Breast epithelium (tissue), 4 donors: Measurements from ENCODE around the gene MYH10. TPM values are rescaled to one million over a fixed set of nuclear protein-coding genes. Genes with fewer than 3 reads are reported as not detected.

Experiments used
- DNase-seq, 2 donors: peaks; one replicate each; pipeline ENCODE4 v3.0.0-alpha.2; 2019; ENCODE audit warnings: low spot score in 2 of 2
- H3K27ac ChIP-seq, 2 donors: fragments of 200-600 bp; sonication (generic) in 1 of 2; one replicate each; pipeline ENCODE4 v1.5.1; 2016 to 2019; ENCODE audit warnings: mild to moderate bottlenecking in 1 of 2
- H3K27me3 ChIP-seq, 2 donors: fragments of 200-600 bp; sonication (generic) in 1 of 2; one replicate each; pipeline versions ENCODE4 v1.5.1 to v1.6.0; 2017 to 2019; ENCODE audit warnings: control low read depth in 1 of 2, mild to moderate bottlenecking in 1 of 2
- H3K36me3 ChIP-seq: fragments of 200-600 bp; one replicate; pipeline ENCODE4 v1.5.1; 2019
- H3K4me1 ChIP-seq, 2 donors: fragments of 200-600 bp; sonication (generic); one replicate each; pipeline ENCODE4 v1.5.1; 2016 to 2019; ENCODE audit warnings: control low read depth in 1 of 2
- H3K4me3 ChIP-seq, 3 donors: fragments of 200-600 bp; sonication (generic); 1 replicate in 2 of 3; 2 replicates in 1 of 3; pipeline ENCODE4 v1.5.1; 2016 to 2019; ENCODE audit warnings: mild to moderate bottlenecking in 3 of 3, moderate library complexity in 2 of 3
- H3K9me3 ChIP-seq, 2 donors: fragments of 200-600 bp; sonication (generic) in 1 of 2; one replicate each; pipeline ENCODE4 v1.5.1; 2016 to 2019; ENCODE audit warnings: control low read depth in 1 of 2
- POLR2A ChIP-seq: fragments of 450-650 bp; IDR thresholded peaks from one replicate; pipeline ENCODE4 v1.6.1; 2016; ENCODE audit warnings: antibody characterized with exemption, mild to moderate bottlenecking, moderate library complexity
- POLR2AphosphoS5 ChIP-seq, 3 donors: sonication (generic); formaldehyde crosslinking; IDR thresholded peaks; one replicate each; pipeline ENCODE4 v1.6.1; 2017; ENCODE audit warnings: antibody characterized with exemption in 3 of 3
- intact Hi-C: fragments of 100-400 bp; cut with DNase I; formaldehyde crosslinking; loops from one replicate; pipeline ENCODE4 v1.15.1; 2023; ENCODE audit warnings: low total_unique reads
- total RNA-seq, 3 donors: library from RNA; depleted of rRNA; stranded (reverse); fragments of >200 nt; gene quantifications; one replicate each; pipeline ENCODE4 v1.1.0, GENCODE V29; 2016
- TF ChIP-seq, protein P1 (sequence below), 3 donors: fragments of 450-650 bp; IDR thresholded peaks; one replicate each; pipeline ENCODE4 v1.5.1; 2016 to 2017; ENCODE audit warnings: antibody characterized with exemption in 3 of 3, mild to moderate bottlenecking in 3 of 3, moderate library complexity in 3 of 3

Gene MYH10
- total RNA-seq, 3 donors from 2014 or later, result 46.2 to 54.7 (median 46.7) TPM

DNA sequence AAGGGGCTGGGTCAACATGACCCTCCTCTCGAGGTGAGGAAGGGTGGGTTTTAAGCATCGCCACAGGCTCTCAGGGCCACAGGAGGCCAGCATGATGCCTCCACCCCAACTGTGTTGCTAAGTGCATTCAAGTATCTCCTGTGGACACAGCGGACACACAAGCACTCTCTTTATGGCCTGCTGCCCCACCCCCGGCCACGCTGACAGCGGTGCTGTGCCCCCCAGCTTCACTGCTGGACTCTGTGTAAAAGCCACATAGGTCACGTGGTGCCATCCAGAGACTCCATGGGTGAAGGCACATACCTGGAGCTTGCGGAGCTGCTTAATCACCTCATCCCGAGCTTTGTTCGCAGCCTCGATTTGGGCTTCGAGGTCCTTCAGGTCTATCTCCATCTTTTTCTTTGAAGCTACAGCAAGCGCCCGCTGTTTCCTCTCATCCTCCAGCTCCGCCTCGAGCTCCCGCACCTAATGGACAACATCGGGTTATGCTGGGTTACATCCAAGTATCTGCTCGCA, 143.3 kb downstream of the MYH10 start:
- Histone ChIP-seq H3K27ac (no peak overlapping the region), H3K27me3 (no peaks in the 10 kb centered on the region), H3K9me3 (peaks cover 0 to 7% of the 10 kb centered on the region in 2 donors), H3K4me3 (no peak overlapping the region), H3K4me1 (no peaks in the 10 kb centered on the region), H3K36me3 (no peaks in the 10 kb centered on the region)
- DNase-seq, result no peak
- intact Hi-C loops, result no loop called here
- TF ChIP-seq, protein P1, sequence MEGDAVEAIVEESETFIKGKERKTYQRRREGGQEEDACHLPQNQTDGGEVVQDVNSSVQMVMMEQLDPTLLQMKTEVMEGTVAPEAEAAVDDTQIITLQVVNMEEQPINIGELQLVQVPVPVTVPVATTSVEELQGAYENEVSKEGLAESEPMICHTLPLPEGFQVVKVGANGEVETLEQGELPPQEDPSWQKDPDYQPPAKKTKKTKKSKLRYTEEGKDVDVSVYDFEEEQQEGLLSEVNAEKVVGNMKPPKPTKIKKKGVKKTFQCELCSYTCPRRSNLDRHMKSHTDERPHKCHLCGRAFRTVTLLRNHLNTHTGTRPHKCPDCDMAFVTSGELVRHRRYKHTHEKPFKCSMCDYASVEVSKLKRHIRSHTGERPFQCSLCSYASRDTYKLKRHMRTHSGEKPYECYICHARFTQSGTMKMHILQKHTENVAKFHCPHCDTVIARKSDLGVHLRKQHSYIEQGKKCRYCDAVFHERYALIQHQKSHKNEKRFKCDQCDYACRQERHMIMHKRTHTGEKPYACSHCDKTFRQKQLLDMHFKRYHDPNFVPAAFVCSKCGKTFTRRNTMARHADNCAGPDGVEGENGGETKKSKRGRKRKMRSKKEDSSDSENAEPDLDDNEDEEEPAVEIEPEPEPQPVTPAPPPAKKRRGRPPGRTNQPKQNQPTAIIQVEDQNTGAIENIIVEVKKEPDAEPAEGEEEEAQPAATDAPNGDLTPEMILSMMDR (IDR thresholded peaks at IDR 0.05), result no peak
- no peak for TF ChIP-seq POLR2AphosphoS5 (IDR thresholded peaks at IDR 0.05)
- no peak for TF ChIP-seq POLR2A

DNA sequence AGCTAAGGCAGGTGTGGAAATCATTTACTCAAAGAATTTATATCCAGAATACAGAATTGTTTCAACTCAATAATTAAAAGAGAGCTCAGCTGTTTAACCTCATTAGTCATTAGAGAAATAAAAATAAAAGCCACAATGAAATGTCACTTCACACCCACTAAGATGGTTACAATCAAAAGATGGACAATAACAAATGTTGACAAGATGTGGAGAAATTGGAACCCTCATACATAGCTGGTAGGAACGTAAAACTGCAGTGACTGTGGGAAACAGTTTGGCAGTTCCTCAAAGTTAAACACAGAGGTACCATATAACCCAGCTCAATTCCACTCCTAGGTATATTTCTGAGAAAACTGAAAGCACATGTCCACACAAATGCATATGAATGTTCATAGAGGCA, 145.0 kb downstream of the MYH10 start:
- H3K27ac ChIP-seq, result no peak overlapping the region
- H3K27me3 ChIP-seq, result no peaks in the 10 kb centered on the region
- H3K9me3 ChIP-seq, result peaks cover 0 to 7% of the 10 kb centered on the region in 2 donors
- peaks cover 0 to 2% of the 10 kb centered on the region in 2 donors for H3K4me1 ChIP-seq
- intact Hi-C loops, result no loop called here
- H3K36me3 ChIP-seq, result no peaks in the 10 kb centered on the region
- TF ChIP-seq POLR2AphosphoS5 (IDR thresholded peaks at IDR 0.05), result no peak
- TF ChIP-seq POLR2A, result no peak
- TF ChIP-seq, protein P1 (IDR thresholded peaks at IDR 0.05), result no peak
- no peak for DNase-seq
- no peak overlapping the region for H3K4me3 ChIP-seq

DNA sequence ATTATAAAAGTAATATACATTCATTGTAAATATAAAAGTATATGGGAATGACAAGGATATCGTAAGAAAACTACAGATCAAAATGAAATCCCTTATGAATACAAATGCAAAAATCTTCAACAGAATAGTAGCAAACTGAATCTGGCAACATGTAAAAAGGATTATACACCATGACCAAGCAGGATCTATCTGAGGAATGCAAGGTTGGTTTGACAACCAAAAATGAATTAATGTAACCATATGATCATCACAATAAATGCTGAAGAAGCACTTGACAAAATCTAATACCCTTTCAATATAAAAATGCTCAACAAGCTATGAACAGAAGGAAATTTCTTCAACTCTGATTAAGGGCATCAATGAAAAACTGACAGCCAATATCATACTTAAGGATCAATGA, 146.1 kb downstream of the MYH10 start:
- H3K36me3 ChIP-seq, result no peaks in the 10 kb centered on the region
- peaks cover 5 to 12% of the 10 kb centered on the region in 2 donors for H3K4me1 ChIP-seq
- TF ChIP-seq POLR2A, result no peak
- TF ChIP-seq POLR2AphosphoS5 (IDR thresholded peaks at IDR 0.05), result no peak
- TF ChIP-seq, protein P1 (IDR thresholded peaks at IDR 0.05), result no peak
- DNase-seq, result no peak
- peaks cover 0 to 7% of the 10 kb centered on the region in 2 donors for H3K9me3 ChIP-seq
- no peak overlapping the region for H3K27ac ChIP-seq
- intact Hi-C loops, result no loop called here
- H3K27me3 ChIP-seq, result no peaks in the 10 kb centered on the region
- H3K4me3 ChIP-seq, result no peak overlapping the region

DNA sequence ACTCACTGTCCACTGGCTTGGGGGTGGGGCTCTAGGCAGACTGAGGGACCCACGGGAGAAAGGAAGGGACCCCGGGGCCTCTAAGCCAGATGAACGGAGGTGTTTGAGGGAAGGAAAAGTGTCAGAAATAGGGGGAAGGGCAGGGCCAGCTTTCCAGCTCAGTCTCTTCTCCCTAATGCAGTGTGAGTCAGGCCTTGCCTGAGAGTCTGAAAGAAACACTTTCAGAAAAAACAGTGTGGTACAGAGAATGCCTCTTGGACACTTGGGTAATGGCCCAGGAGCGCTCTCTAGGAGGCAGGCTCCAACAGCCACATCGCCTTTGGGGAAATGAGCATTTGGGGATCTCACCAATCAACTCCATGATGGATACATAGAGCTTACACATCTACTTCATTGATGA, 148.0 kb downstream of the MYH10 start:
- peaks cover 0 to 7% of the 10 kb centered on the region in 2 donors for H3K9me3 ChIP-seq
- H3K4me1 ChIP-seq, result peaks cover 5 to 12% of the 10 kb centered on the region in 2 donors
- no peaks in the 10 kb centered on the region for H3K27me3 ChIP-seq
- TF ChIP-seq, protein P1 (IDR thresholded peaks at IDR 0.05), result no peak
- no peak for TF ChIP-seq POLR2A
- no peak for TF ChIP-seq POLR2AphosphoS5 (IDR thresholded peaks at IDR 0.05)
- no peak overlapping the region for H3K4me3 ChIP-seq
- no peaks in the 10 kb centered on the region for H3K36me3 ChIP-seq
- no peak overlapping the region for H3K27ac ChIP-seq
- no peak for DNase-seq
- intact Hi-C loops, result no loop called here

DNA sequence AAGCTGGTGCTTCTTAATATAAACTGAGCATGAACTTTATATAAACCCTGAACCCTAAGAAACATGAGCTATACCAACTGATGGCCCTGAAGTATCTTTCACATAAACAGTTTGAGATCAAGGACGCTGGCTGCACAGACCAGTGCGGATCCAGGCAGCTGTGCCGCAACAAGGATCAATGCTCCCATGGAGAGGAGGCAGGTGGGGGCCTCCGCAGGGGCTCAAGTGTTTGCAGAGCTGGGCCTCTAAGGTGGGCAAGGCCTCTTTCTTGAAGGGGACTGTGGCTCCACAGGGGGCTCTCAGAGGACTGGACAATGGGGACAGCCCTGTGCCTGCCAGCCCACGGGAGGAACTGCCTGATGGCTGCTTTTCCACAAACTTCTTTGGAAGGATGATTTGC, 148.8 kb downstream of the MYH10 start:
- H3K27ac ChIP-seq, result no peak overlapping the region
- H3K36me3 ChIP-seq, result no peaks in the 10 kb centered on the region
- intact Hi-C loops, result no loop called here

More for the DNA sequence above, 148.8 kb downstream of the MYH10 start:
- H3K4me1 ChIP-seq, result peaks cover 5 to 12% of the 10 kb centered on the region in 2 donors
- no peak overlapping the region for H3K4me3 ChIP-seq
- DNase-seq, result no peak
- no peaks in the 10 kb centered on the region for H3K27me3 ChIP-seq
- H3K9me3 ChIP-seq, result peaks cover 0 to 7% of the 10 kb centered on the region in 2 donors
- no peak for TF ChIP-seq POLR2A
- no peak for TF ChIP-seq POLR2AphosphoS5 (IDR thresholded peaks at IDR 0.05)
- TF ChIP-seq, protein P1 (IDR thresholded peaks at IDR 0.05), result no peak
